ENCODE measurements around the gene NBEA.

- TF ChIP-seq EP300 (IDR thresholded peaks at IDR 0.05): no peak
- no peak for TF ChIP-seq CTCF (IDR thresholded peaks at IDR 0.05)
- TF ChIP-seq HOXA7 (CRISPR knock-in tag; IDR thresholded peaks at IDR 0.05): no peak
- no peak for TF ChIP-seq EHF (CRISPR knock-in tag; IDR thresholded peaks at IDR 0.05)
These were observed 661.7 kb downstream of the NBEA start for GRCh38 chr13:35603593-35604285.

Data from A549 (cell line).